Heart left ventricle (tissue), 13 donors: ENCODE measurements around the gene RUVBL2.

Source experiments
- POLR2A ChIP-seq, 2 donors: fragments of 450-650 bp; IDR thresholded peaks; one replicate each; pipeline ENCODE4 v1.6.1; 2017; ENCODE audit warnings: antibody characterized with exemption in 2 of 2, mild to moderate bottlenecking in 2 of 2, moderate library complexity in 2 of 2
- TF ChIP-seq, protein P1 (sequence below), 12 donors: fragments of 200-600 bp; sonication (generic) in 4 of 12; IDR thresholded peaks; one replicate each; pipeline versions ENCODE4 v1.5.0 to v1.8.0; 2018 to 2022; ENCODE audit warnings: antibody characterized with exemption in 12 of 12, mild to moderate bottlenecking in 5 of 12
- donor health status: ischemic (EF 13 %, LVEDD 7.1; RV severe dilation, severe dysfunction).
- donor health status: DM: no; HTN: yes; CAD: no.
- donor health status: DM: no; HTN: no; CAD: no.
- donor health status: ischemic (EF 25% LVEDD 6.9; RV normal size, moderate dysfunction).
- donor health status: ischemic (EF 25% LVEDD 5.7; RV mildly dilated, moderate dysfunction).
- donor health status: ischemic (EF 35%, LVEDD 5.7; RV mildly dilated, moderate dysfunction).
- donor health status: nonischemic (EF 11% LVEDD 7.7; RV severe dilation, severe dysfunction).
- donor health status: DM: yes; HTN: yes; CAD: no.
- donor health status: PGD.
- donor health status: ischemic (EF 29% LVEDD 5.4; RV normal size, mild dysfunction).
- donor health status: nonischemic (EF 23%, LVEDD 6.1; RV moderate dilation, normal function).

DNA sequence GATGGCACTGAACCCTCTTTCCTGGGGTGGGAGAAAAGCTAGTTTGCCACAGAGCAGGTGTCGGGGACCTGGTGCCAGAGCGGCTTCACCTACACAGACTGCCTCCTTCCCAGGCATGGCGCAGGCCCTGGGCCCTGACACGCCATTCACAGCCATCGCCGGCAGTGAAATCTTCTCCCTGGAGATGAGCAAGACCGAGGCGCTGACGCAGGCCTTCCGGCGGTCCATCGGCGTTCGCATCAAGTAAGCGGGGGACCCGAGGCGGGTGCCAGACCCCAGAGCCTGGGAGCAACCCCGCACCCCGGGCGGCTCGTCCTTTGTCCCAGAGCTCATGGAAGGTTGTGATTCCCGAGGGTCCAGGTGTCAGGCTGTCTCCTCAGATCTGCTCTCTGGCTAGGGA is 13.2 kb downstream of the RUVBL2 start:
- no peak for TF ChIP-seq POLR2A (IDR thresholded peaks at IDR 0.05)
- TF ChIP-seq, protein P1, sequence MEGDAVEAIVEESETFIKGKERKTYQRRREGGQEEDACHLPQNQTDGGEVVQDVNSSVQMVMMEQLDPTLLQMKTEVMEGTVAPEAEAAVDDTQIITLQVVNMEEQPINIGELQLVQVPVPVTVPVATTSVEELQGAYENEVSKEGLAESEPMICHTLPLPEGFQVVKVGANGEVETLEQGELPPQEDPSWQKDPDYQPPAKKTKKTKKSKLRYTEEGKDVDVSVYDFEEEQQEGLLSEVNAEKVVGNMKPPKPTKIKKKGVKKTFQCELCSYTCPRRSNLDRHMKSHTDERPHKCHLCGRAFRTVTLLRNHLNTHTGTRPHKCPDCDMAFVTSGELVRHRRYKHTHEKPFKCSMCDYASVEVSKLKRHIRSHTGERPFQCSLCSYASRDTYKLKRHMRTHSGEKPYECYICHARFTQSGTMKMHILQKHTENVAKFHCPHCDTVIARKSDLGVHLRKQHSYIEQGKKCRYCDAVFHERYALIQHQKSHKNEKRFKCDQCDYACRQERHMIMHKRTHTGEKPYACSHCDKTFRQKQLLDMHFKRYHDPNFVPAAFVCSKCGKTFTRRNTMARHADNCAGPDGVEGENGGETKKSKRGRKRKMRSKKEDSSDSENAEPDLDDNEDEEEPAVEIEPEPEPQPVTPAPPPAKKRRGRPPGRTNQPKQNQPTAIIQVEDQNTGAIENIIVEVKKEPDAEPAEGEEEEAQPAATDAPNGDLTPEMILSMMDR (IDR thresholded peaks at IDR 0.05), result no peak
